Activated CD8-positive, alpha-beta memory T cell treated with anti-CD3 and anti-CD28 coated beads for 1 hour (primary cell): ENCODE measurements around the gene CPT1C.

Experiments used
- DNase-seq, 2 donors: peaks; one replicate each; pipeline ENCODE4 v3.0.0-alpha.2; 2020; ENCODE audit warnings: low read depth in 1 of 2; ENCODE audit errors: extremely low read depth in 1 of 2

Gene CPT1C

GRCh38 chr19:49690656-49691242 lies at the start of gene CPT1C:
Gene CPT1C (plus strand): TSS chr19:49691116. CDS start chr19:49692253, 1,137 bp downstream.
- DNase-seq, result peak in 1 of 2 donors; percentile 22

GRCh38 chr19:49641688-49642491 lies 49.0 kb upstream of the CPT1C start, which contains the start of gene SCAF1:
Gene SCAF1 (plus strand): TSS chr19:49642209. CDS start chr19:49645027, 2,818 bp downstream.
- peak; percentile 97 to 98 for DNase-seq

- no peak for DNase-seq
Observed at GRCh38 chr19:49642492-49643035, 48.4 kb upstream of the CPT1C start.

GRCh38 chr19:49643466-49643865 lies 47.5 kb upstream of the CPT1C start:
- DNase-seq, result no peak

- no peak for DNase-seq
Observed at GRCh38 chr19:49645592-49645991, 45.3 kb upstream of the CPT1C start.

- no peak for DNase-seq
Observed at GRCh38 chr19:49645995-49646394, 44.9 kb upstream of the CPT1C start.

GRCh38 chr19:49646586-49646985 lies 44.3 kb upstream of the CPT1C start:
- no peak for DNase-seq

- no peak for DNase-seq
Observed at GRCh38 chr19:49651029-49651819, 39.7 kb upstream of the CPT1C start.

GRCh38 chr19:49651820-49652550 lies 38.9 kb upstream of the CPT1C start:
- DNase-seq, result no peak

- no peak for DNase-seq
Observed at GRCh38 chr19:49652551-49653465, 38.1 kb upstream of the CPT1C start.

- DNase-seq, result no peak
Observed at GRCh38 chr19:49653466-49653806, 37.5 kb upstream of the CPT1C start.

GRCh38 chr19:49654581-49654980 lies 36.3 kb upstream of the CPT1C start:
- DNase-seq, result no peak

- DNase-seq, result no peak
Observed at GRCh38 chr19:49655570-49656455, 35.1 kb upstream of the CPT1C start.

- DNase-seq, result no peak
Observed at GRCh38 chr19:49656456-49657109, 34.3 kb upstream of the CPT1C start.

GRCh38 chr19:49657493-49658138 lies 33.3 kb upstream of the CPT1C start:
- DNase-seq, result no peak

GRCh38 chr19:49658139-49658517 lies 32.8 kb upstream of the CPT1C start:
- no peak for DNase-seq

GRCh38 chr19:49658566-49659442 lies 32.1 kb upstream of the CPT1C start:
- no peak for DNase-seq
